K562 (cell line): Measurements from ENCODE around the gene KLHDC10. TPM values are rescaled to one million over a fixed set of nuclear protein-coding genes. Genes with fewer than 3 reads are reported as not detected.

Experiments used
- ATAC-seq: fragments of 200-7000 bp; cut with Tn5 transposase; 3 replicates; pipeline ENCODE4 v1.9.1; 2020; ENCODE audit warnings: moderate library complexity
- BruUV-seq: library from RNA; stranded (reverse); fragments of 400-500 nt; replicated peaks from 2 replicates; lab custom pipeline; 2021; lab: Mats Ljungman, UMichigan
- CTCF ChIA-PET: fragments of 300-600 bp; formaldehyde crosslinking; extraction: SDS; loops from one replicate; lab custom pipeline; 2021; ENCODE audit warnings: low intra/inter-chr PET ratio; lab: Yijun Ruan, JAX
- POLR2A ChIA-PET: fragments of 300-600, 350-650 bp; sonication (Branson Sonifier 250); formaldehyde crosslinking; extraction: SDS; loops from one replicate; lab custom pipeline; 2021; ENCODE audit warnings: antibody characterized with exemption, inconsistent platforms; lab: Yijun Ruan, JAX
- DNase-seq, 4 experiments: peaks; one replicate each; pipeline versions ENCODE4 v3.0.0 to v3.0.0-alpha.2; 2011 to 2018; ENCODE audit warnings: low spot score in 3 of 4, mixed read lengths in 3 of 4; ENCODE audit errors: extremely low read depth in 1 of 4
- FAIRE-seq: peaks from 2 replicates; lab custom pipeline; 2011; peaks lifted over from hg19 to GRCh38; lab: Jason Lieb, UNC
- H2AFZ ChIP-seq: 2 replicates; pipeline ENCODE4 v1.6.0; 2011; ENCODE audit warnings: low read depth, low read length, control low read depth, inconsistent platforms
- H3K27ac ChIP-seq: fragments of 200-600 bp; 3 replicates; pipeline ENCODE4 v1.8.0; 2011; ENCODE audit warnings: low read depth, mild to moderate bottlenecking, control low read depth, inconsistent platforms, low read length, moderate library complexity, mixed read lengths; ENCODE audit errors: extremely low read depth
- H3K27me3 ChIP-seq, 2 experiments: fragments of 300-600 bp in 1 of 2; 2 replicates in 1 of 2; 3 replicates in 1 of 2; pipeline versions ENCODE4 v1.6.0 to v1.8.0; 2011; ENCODE audit warnings: inconsistent platforms in 2 of 2, low read length in 2 of 2, mild to moderate bottlenecking in 1 of 2, mixed read lengths in 1 of 2, moderate library complexity in 1 of 2; ENCODE audit not compliant: control insufficient read depth in 2 of 2, insufficient read depth in 2 of 2
- H3K36me3 ChIP-seq: fragments of 300-600 bp; 3 replicates; pipeline ENCODE4 v1.8.0; 2011; ENCODE audit warnings: mild to moderate bottlenecking, low read length, inconsistent platforms; ENCODE audit not compliant: control insufficient read depth, insufficient read depth
- H3K4me1 ChIP-seq, 2 experiments: fragments of 200-600 bp in 1 of 2; replicated peaks in 1 of 2; 2 replicates in 1 of 2; 3 replicates in 1 of 2; pipeline versions ENCODE4 v1.5.1 to v1.8.0; 2011; ENCODE audit warnings: inconsistent platforms in 2 of 2, low read length in 2 of 2, mild to moderate bottlenecking in 1 of 2, mixed read lengths in 1 of 2, moderate library complexity in 1 of 2; ENCODE audit not compliant: control insufficient read depth in 2 of 2, insufficient read depth in 2 of 2
- H3K4me2 ChIP-seq: 2 replicates; pipeline ENCODE4 v1.6.1; 2011; ENCODE audit warnings: low read length, control low read depth, inconsistent platforms, mixed read lengths; ENCODE audit not compliant: insufficient read depth
- H3K4me3 ChIP-seq: fragments of 200-600 bp; sonication (generic), shearing (Covaris generic); 2 replicates; pipeline ENCODE4 v1.5.1; 2016; ENCODE audit warnings: control low read depth, inconsistent platforms
- H3K79me2 ChIP-seq: fragments of 200-600 bp; 3 replicates; pipeline ENCODE4 v1.8.0; 2011; ENCODE audit warnings: low read length, inconsistent platforms; ENCODE audit not compliant: control insufficient read depth, insufficient read depth
- H3K9ac ChIP-seq, 2 experiments: 2 replicates each; pipeline versions ENCODE4 v1.6.0 to v1.6.1; 2011; ENCODE audit warnings: low read depth in 2 of 2, low read length in 2 of 2, control low read depth in 1 of 2, inconsistent platforms in 1 of 2, mild to moderate bottlenecking in 1 of 2, mixed read lengths in 1 of 2; ENCODE audit not compliant: insufficient read depth in 1 of 2
- H3K9me1 ChIP-seq: one replicate; pipeline ENCODE4 v1.6.0; 2011; ENCODE audit warnings: inconsistent platforms, mild to moderate bottlenecking, low read length, moderate library complexity; ENCODE audit not compliant: control insufficient read depth, insufficient read depth
- H3K9me3 ChIP-seq: replicated peaks from 2 replicates; pipeline ENCODE4 v1.5.1; 2011; ENCODE audit warnings: low read depth, low read length, inconsistent platforms; ENCODE audit not compliant: control insufficient read depth, insufficient read depth
- H4K20me1 ChIP-seq: replicated peaks from 2 replicates; pipeline ENCODE4 v1.6.1; 2011; ENCODE audit warnings: low read length, inconsistent platforms, mixed read lengths; ENCODE audit not compliant: control insufficient read depth, insufficient read depth
- CHD2 ChIP-seq: IDR thresholded peaks from 2 replicates; pipeline ENCODE4 v1.6.1; 2011; ENCODE audit warnings: low read depth, low read length
- POLR2H ChIP-seq: IDR thresholded peaks from 2 replicates; pipeline ENCODE4 v1.6.1; 2016; ENCODE audit warnings: missing genetic modification characterization, low read depth, mild to moderate bottlenecking, control low read depth, missing compliant biosample characterization, moderate library complexity
- ZNF507 ChIP-seq: conservative IDR thresholded peaks from 2 replicates; pipeline ENCODE4 v1.6.1; 2017; ENCODE audit warnings: missing genetic modification characterization, missing compliant biosample characterization
- WGBS: fragments of 100-300 bp; shearing (Covaris generic); methylation state at CpG from one replicate; pipeline ENCODE4 v1.1.6; 2016; ENCODE audit warnings: low coverage, mixed read lengths; ENCODE audit not compliant: insufficient coverage; ENCODE audit errors: missing lambda C conversion rate; 5-methylcytosine and 5-hydroxymethylcytosine counted together
- in situ Hi-C: fragments of 300-500 bp; cut with MboI; formaldehyde crosslinking; loops from 4 replicates; pipeline ENCODE4 v1.15.0; 2018; ENCODE audit warnings: inconsistent platforms, mixed read lengths
- intact Hi-C: fragments of 100-400 bp; cut with micrococcal nuclease; formaldehyde crosslinking; loops from 2 replicates; pipeline ENCODE4 v1.14.2; 2022
- polyA plus RNA-seq, 8 experiments: library from polyadenylated mRNA; depleted of rRNA in 4 of 8; stranded (reverse) in 5 of 8; unstranded in 3 of 8; fragments of >200 nt; fragmentation: Nextera tagmentation in 2 of 8; fragmentation: Illumina TruSeq in 1 of 8; extraction: Ambion mirVana in 2 of 8; extraction: Trizol in 1 of 8; gene quantifications; 2 replicates each; pipeline versions ENCODE4 v1.2.1 to v1.2.3, GENCODE V29; 2011 to 2014; ENCODE audit warnings: inconsistent platforms in 1 of 8, missing spikeins in 1 of 8
- total RNA-seq, 7 experiments: library from RNA; depleted of rRNA in 6 of 7; stranded (reverse); fragments of >200 nt in 6 of 7; fragmentation: Illumina TruSeq in 2 of 7; extraction: Trizol in 2 of 7; gene quantifications; 2 replicates each; pipeline versions ENCODE4 v1.2.1 to v1.2.3, GENCODE V29; 2011 to 2021; ENCODE audit warnings: low replicate concordance in 1 of 7
- TF ChIP-seq, protein P1 (sequence below): fragments of 450-650 bp; IDR thresholded peaks from 2 replicates; pipeline ENCODE4 v1.7.1; 2018; ENCODE audit warnings: mild to moderate bottlenecking, low read depth; ENCODE audit not compliant: partially characterized antibody
- TF ChIP-seq, protein P2 (sequence below): fragments of 450-650 bp; formaldehyde crosslinking; IDR thresholded peaks from 2 replicates; pipeline ENCODE4 v1.4.0; 2020; ENCODE audit warnings: mild to moderate bottlenecking, moderate library complexity

Gene KLHDC10
- total and polyA plus RNA-seq, 9 of the 15 experiments (the other 6 are each of a cell fraction or from before 2014, with no cell fraction given), result 9.8 to 80.5 (median 31.4) TPM

DNA sequence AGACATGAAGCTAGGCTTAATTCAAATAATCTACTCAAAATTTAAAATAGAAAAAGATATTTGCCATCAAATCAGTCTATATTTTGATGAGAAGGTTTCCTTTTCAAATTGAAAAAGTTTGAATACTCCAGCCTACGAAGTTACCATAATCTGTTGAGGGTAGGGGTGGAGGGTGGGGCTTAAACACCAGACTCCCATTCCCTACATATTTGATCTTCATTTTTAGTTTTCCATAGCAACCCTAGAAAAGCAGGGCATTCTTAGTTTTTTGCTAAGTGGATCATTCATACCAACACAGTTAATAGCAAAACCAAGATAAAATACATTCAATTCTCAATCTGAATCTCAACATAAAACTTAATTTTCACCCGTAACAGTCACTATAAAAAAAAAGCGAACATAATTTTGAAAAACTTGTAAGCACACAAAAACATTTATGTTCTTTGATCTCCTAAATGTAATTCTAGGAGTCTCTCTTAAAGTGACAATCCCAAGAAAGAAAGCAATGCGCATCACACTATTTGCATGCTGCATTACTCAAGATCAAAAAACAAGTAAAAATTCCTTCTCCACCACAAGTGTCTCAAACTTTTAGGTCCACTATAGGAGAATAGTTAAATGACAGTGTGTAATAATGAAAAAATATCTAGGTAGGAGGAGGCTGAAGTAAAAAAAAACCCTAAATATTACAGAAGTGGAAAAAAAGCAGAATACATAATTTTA is 104.1 kb downstream of the KLHDC10 start:
- Histone ChIP-seq H3K4me3 (no peak overlapping the region), H3K27me3 (no peaks in the 10 kb centered on the region), H3K9me3 (no peaks in the 10 kb centered on the region)
- intact Hi-C loops, result no loop called here
- TF ChIP-seq CHD2 (no peak), POLR2H (tag) (peak; percentile 35; the same call in 1 of the 2 replicates)
- TF ChIP-seq, all 486 proteins: peak for 1
- in situ Hi-C loops, result no loop called here
- 96% methylated on average over 4 of the region's 4 CpGs for WGBS
- Histone ChIP-seq H3K36me3 (peaks cover 88% of the 10 kb centered on the region), H3K4me2 (no peak overlapping the region), H3K9ac (no peak overlapping the region), H3K4me1 (no peaks in the 10 kb centered on the region), H3K9me1 (no peaks in the 10 kb centered on the region), H3K79me2 (peaks cover 4% of the 10 kb centered on the region; the same call in 1 of the 3 replicates), H4K20me1 (no peaks in the 10 kb centered on the region), H2AFZ (no peak overlapping the region), H3K27ac (no peak overlapping the region)
- CTCF ChIA-PET, result no interaction called here
- no peak for DNase-seq
- no peak for ATAC-seq
- BruUV-seq, result no TSS peak
- FAIRE-seq, result no peak
- POLR2A ChIA-PET, result interaction anchor here (1.2 to 7.1 kb wide), 3 partner anchors 10 to 16 kb away, joined by 5 to 34 read pairs (median 7); no protein-coding TSS in a partner anchor

DNA sequence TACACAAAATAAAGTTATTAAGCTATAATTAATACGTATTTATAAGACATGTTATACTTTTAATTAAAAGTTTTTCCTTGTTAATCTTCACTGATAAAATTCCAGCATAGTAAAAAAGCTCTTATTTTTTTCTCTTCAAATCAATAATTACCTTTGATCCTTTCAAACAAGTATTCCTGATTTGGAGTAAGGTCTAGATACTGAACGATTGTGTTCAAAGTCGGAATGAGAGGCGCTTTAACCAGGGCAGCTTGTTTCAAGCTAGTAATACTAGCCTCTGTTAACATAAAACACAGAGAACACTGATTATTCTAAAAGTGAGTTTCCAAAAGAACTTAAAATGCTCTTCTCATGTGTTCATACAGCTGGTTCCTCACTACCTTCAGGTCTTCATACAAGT is 107.9 kb downstream of the KLHDC10 start:
- CTCF ChIA-PET, result no interaction called here
- TF ChIP-seq, protein P1, sequence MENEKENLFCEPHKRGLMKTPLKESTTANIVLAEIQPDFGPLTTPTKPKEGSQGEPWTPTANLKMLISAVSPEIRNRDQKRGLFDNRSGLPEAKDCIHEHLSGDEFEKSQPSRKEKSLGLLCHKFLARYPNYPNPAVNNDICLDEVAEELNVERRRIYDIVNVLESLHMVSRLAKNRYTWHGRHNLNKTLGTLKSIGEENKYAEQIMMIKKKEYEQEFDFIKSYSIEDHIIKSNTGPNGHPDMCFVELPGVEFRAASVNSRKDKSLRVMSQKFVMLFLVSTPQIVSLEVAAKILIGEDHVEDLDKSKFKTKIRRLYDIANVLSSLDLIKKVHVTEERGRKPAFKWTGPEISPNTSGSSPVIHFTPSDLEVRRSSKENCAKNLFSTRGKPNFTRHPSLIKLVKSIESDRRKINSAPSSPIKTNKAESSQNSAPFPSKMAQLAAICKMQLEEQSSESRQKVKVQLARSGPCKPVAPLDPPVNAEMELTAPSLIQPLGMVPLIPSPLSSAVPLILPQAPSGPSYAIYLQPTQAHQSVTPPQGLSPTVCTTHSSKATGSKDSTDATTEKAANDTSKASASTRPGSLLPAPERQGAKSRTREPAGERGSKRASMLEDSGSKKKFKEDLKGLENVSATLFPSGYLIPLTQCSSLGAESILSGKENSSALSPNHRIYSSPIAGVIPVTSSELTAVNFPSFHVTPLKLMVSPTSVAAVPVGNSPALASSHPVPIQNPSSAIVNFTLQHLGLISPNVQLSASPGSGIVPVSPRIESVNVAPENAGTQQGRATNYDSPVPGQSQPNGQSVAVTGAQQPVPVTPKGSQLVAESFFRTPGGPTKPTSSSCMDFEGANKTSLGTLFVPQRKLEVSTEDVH, result no peak
- TF ChIP-seq, protein P2, sequence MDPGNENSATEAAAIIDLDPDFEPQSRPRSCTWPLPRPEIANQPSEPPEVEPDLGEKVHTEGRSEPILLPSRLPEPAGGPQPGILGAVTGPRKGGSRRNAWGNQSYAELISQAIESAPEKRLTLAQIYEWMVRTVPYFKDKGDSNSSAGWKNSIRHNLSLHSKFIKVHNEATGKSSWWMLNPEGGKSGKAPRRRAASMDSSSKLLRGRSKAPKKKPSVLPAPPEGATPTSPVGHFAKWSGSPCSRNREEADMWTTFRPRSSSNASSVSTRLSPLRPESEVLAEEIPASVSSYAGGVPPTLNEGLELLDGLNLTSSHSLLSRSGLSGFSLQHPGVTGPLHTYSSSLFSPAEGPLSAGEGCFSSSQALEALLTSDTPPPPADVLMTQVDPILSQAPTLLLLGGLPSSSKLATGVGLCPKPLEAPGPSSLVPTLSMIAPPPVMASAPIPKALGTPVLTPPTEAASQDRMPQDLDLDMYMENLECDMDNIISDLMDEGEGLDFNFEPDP (CRISPR knock-in tag), result no peak
- 0 out of 2 replicates have a peak, but pooled peaks have one; percentile 1 for TF ChIP-seq ZNF507 (tag)

More for the DNA sequence above, 107.9 kb downstream of the KLHDC10 start:
- DNase-seq (no peak), ATAC-seq (no peak; the same call in 2 of the 3 replicates), FAIRE-seq (no peak)
- BruUV-seq, result no TSS peak
- H3K36me3 ChIP-seq, result peaks cover 91% of the 10 kb centered on the region
- no peaks in the 10 kb centered on the region for H3K9me3 ChIP-seq
- intact Hi-C loops (no loop called here), in situ Hi-C loops (no loop called here)
- no peak overlapping the region for H2AFZ ChIP-seq
- H3K27me3 ChIP-seq, result no peaks in the 10 kb centered on the region
- H3K9me1 ChIP-seq, result no peaks in the 10 kb centered on the region
- H3K79me2 ChIP-seq, result peaks cover 7% of the 10 kb centered on the region; the same call in 1 of the 3 replicates
- POLR2A ChIA-PET, result interaction anchor here (0.6 to 1.0 kb wide), 6 partner anchors 9 to 51 kb away, joined by 3 to 4 read pairs (median 3); partner anchors contain the start of gene TMEM209
- no peak overlapping the region for H3K4me2 ChIP-seq
- WGBS, result 96% methylated on average over 4 of the region's 4 CpGs
- no peak overlapping the region for H3K4me3 ChIP-seq
- H3K4me1 ChIP-seq, result no peaks in the 10 kb centered on the region
- no peaks in the 10 kb centered on the region for H4K20me1 ChIP-seq
- H3K9ac ChIP-seq, result no peak overlapping the region
- no peak overlapping the region for H3K27ac ChIP-seq
